A549 (cell line): ENCODE data around the gene CCDC142. TPM values are rescaled to one million over a fixed set of nuclear protein-coding genes. Genes with fewer than 3 reads are reported as not detected.

Experiments
- ATAC-seq, 2 experiments: fragments of 200-7000 bp in 1 of 2; fragments of >200 bp in 1 of 2; cut with Nextera tagmentation in 1 of 2; cut with Tn5 transposase in 1 of 2; 3 replicates each; pipeline versions ENCODE4 v1.8.0 to v1.9.1; 2018 to 2020; ENCODE audit warnings: mild to moderate bottlenecking in 1 of 2, moderate library complexity in 1 of 2
- CTCF ChIA-PET: fragments of 300-600 bp; sonication (Branson Sonifier 250); formaldehyde crosslinking; extraction: SDS; loops from one replicate; lab custom pipeline; 2021; ENCODE audit warnings: antibody characterized with exemption, inconsistent platforms; lab: Yijun Ruan, JAX
- POLR2A ChIA-PET: fragments of 350-600 bp; formaldehyde crosslinking; extraction: SDS; loops from one replicate; lab custom pipeline; 2021; ENCODE audit warnings: antibody characterized with exemption, inconsistent platforms; lab: Yijun Ruan, JAX
- DNase-seq, 2 experiments: peaks; one replicate each; pipeline versions ENCODE4 v3.0.0 to v3.0.0-alpha.2; 2011 to 2016; ENCODE audit warnings: low read depth in 1 of 2, low spot score in 1 of 2
- FAIRE-seq: peaks from 2 replicates; lab custom pipeline; 2011; peaks lifted over from hg19 to GRCh38; lab: Jason Lieb, UNC
- H3K27ac ChIP-seq, 2 experiments: fragments of >200 bp; sonication (Bioruptor Twin); formaldehyde crosslinking; 3 replicates each; pipeline ENCODE4 v1.5.1; 2016 to 2017
- H3K4me1 ChIP-seq: fragments of >200 bp; sonication (Bioruptor Twin); formaldehyde crosslinking; 3 replicates; pipeline ENCODE4 v1.6.1; 2016
- H3K4me2 ChIP-seq: fragments of >200 bp; sonication (Bioruptor Twin); formaldehyde crosslinking; 3 replicates; pipeline ENCODE4 v1.6.1; 2016
- H3K4me3 ChIP-seq: fragments of >200 bp; sonication (Bioruptor Twin); formaldehyde crosslinking; 3 replicates; pipeline ENCODE4 v1.5.1; 2016
- H3K9me3 ChIP-seq: fragments of >200 bp; sonication (Bioruptor Twin); formaldehyde crosslinking; 3 replicates; pipeline ENCODE4 v1.6.1; 2016
- CHD2 ChIP-seq: fragments of 150-350 bp; IDR thresholded peaks from 2 replicates; pipeline ENCODE4 v1.6.1; 2014; ENCODE audit warnings: low read length; ENCODE audit not compliant: partially characterized antibody
- EP300 ChIP-seq, 2 experiments: fragments of >200 bp; sonication (Bioruptor Twin); formaldehyde crosslinking; IDR thresholded peaks; 2 replicates in 1 of 2; 3 replicates in 1 of 2; pipeline ENCODE4 v1.6.1; 2016 to 2017
- ESRRA ChIP-seq: fragments of 150-350 bp; IDR thresholded peaks from 2 replicates; pipeline ENCODE4 v1.6.1; 2014; ENCODE audit warnings: mild to moderate bottlenecking, low read length, borderline replicate concordance
- FOXS1 ChIP-seq: fragments of 250-450 bp; sonication (Bioruptor Pico); IDR thresholded peaks from 2 replicates; pipeline ENCODE4 v1.5.0; 2020; ENCODE audit warnings: mild to moderate bottlenecking, moderate library complexity
- HDAC2 ChIP-seq: fragments of 200-600 bp; sonication (generic); IDR thresholded peaks from 2 replicates; pipeline ENCODE4 v1.6.1; 2016
- HOXA7 ChIP-seq: fragments of 250-450 bp; sonication (Bioruptor Pico); IDR thresholded peaks from 2 replicates; pipeline ENCODE4 v1.5.0; 2020; ENCODE audit warnings: mild to moderate bottlenecking, moderate library complexity
- HOXB5 ChIP-seq: fragments of 250-450 bp; sonication (Bioruptor Pico); IDR thresholded peaks from 2 replicates; pipeline ENCODE4 v1.5.0; 2020; ENCODE audit warnings: mild to moderate bottlenecking, moderate library complexity
- JUN ChIP-seq, 2 experiments: fragments of >200 bp; sonication (Bioruptor Twin); formaldehyde crosslinking; IDR thresholded peaks; 2 replicates in 1 of 2; 3 replicates in 1 of 2; pipeline ENCODE4 v1.6.1; 2016 to 2017
- MAZ ChIP-seq: fragments of 150-350 bp; IDR thresholded peaks from 2 replicates; pipeline ENCODE4 v1.6.1; 2014; ENCODE audit warnings: antibody characterized with exemption, low read depth, low read length, borderline replicate concordance
- NFE2L2 ChIP-seq: fragments of 150-350 bp; conservative IDR thresholded peaks from 2 replicates; pipeline ENCODE4 v1.6.1; 2014; ENCODE audit warnings: low read length
- NPAS2 ChIP-seq: fragments of 250-450 bp; sonication (Bioruptor Pico); IDR thresholded peaks from 2 replicates; pipeline ENCODE4 v1.8.0; 2022; ENCODE audit warnings: mild to moderate bottlenecking, moderate library complexity, borderline replicate concordance
- NR3C1 ChIP-seq: fragments of >200 bp; sonication (Bioruptor Twin); formaldehyde crosslinking; IDR thresholded peaks from 3 replicates; pipeline ENCODE4 v1.6.1; 2017
- PHF8 ChIP-seq: fragments of 200-600 bp; sonication (generic); IDR thresholded peaks from 2 replicates; pipeline ENCODE4 v1.6.1; 2016; ENCODE audit warnings: low read depth, mild to moderate bottlenecking, antibody characterized with exemption, moderate library complexity, borderline replicate concordance
- RFX5 ChIP-seq: fragments of 450-650 bp; IDR thresholded peaks from 2 replicates; pipeline ENCODE4 v1.7.1; 2014; ENCODE audit warnings: antibody characterized with exemption, mild to moderate bottlenecking, moderate library complexity
- RNF2 ChIP-seq: fragments of 200-600 bp; sonication (generic); IDR thresholded peaks from 2 replicates; pipeline ENCODE4 v1.6.1; 2016; ENCODE audit warnings: low read depth, mild to moderate bottlenecking, antibody characterized with exemption, moderate library complexity, borderline replicate concordance
- ZC3H11A ChIP-seq: fragments of 450-650 bp; IDR thresholded peaks from 2 replicates; pipeline ENCODE4 v1.6.1; 2014; ENCODE audit warnings: antibody characterized with exemption, mild to moderate bottlenecking
- ZFP36 ChIP-seq: fragments of 450-650 bp; IDR thresholded peaks from 2 replicates; pipeline ENCODE4 v1.6.1; 2014; ENCODE audit warnings: borderline replicate concordance; ENCODE audit not compliant: partially characterized antibody
- WGBS: methylation state at CpG from one replicate; pipeline ENCODE4 v1.1.6; 2017; ENCODE audit errors: missing lambda C conversion rate; 5-methylcytosine and 5-hydroxymethylcytosine counted together
- polyA plus RNA-seq, 4 experiments: library from polyadenylated mRNA; depleted of rRNA in 3 of 4; stranded (reverse); fragments of >200 nt; fragmentation: RNase III in 1 of 4; extraction: RNeasy Plus Mini Kit Qiagen cat#74134 plus additional on column Dnase treatment in 1 of 4; gene quantifications; 2 replicates in 3 of 4; 3 replicates in 1 of 4; pipeline ENCODE4 v1.2.3, GENCODE V29; 2011 to 2017
- TF ChIP-seq, protein P1 (sequence below): fragments of 150-350 bp; IDR thresholded peaks from 2 replicates; pipeline ENCODE4 v1.6.1; 2014; ENCODE audit warnings: low read depth, mild to moderate bottlenecking, low read length
- TF ChIP-seq, protein P2 (sequence below): IDR thresholded peaks from 2 replicates; pipeline ENCODE4 v1.6.1; 2012
- TF ChIP-seq, protein P3 (sequence below): fragments of 250-450 bp; sonication (Bioruptor Pico); IDR thresholded peaks from 2 replicates; pipeline ENCODE4 v1.5.0; 2021; ENCODE audit warnings: mild to moderate bottlenecking, moderate library complexity, borderline replicate concordance
- TF ChIP-seq, protein P4 (sequence below): fragments of >200 bp; sonication (Bioruptor Twin); formaldehyde crosslinking; IDR thresholded peaks from 2 replicates; pipeline ENCODE4 v1.6.1; 2016
- TF ChIP-seq, protein P5 (sequence below): IDR thresholded peaks from 2 replicates; pipeline ENCODE4 v1.6.1; 2012
- TF ChIP-seq, protein P6 (sequence below): fragments of 450-650 bp; IDR thresholded peaks from 2 replicates; pipeline ENCODE4 v1.6.1; 2014; ENCODE audit warnings: antibody characterized with exemption

Gene CCDC142
- polyA plus RNA-seq, 2 of the 4 experiments (the other 2 are of a cell fraction): 6.8 to 12.8 TPM

DNA sequence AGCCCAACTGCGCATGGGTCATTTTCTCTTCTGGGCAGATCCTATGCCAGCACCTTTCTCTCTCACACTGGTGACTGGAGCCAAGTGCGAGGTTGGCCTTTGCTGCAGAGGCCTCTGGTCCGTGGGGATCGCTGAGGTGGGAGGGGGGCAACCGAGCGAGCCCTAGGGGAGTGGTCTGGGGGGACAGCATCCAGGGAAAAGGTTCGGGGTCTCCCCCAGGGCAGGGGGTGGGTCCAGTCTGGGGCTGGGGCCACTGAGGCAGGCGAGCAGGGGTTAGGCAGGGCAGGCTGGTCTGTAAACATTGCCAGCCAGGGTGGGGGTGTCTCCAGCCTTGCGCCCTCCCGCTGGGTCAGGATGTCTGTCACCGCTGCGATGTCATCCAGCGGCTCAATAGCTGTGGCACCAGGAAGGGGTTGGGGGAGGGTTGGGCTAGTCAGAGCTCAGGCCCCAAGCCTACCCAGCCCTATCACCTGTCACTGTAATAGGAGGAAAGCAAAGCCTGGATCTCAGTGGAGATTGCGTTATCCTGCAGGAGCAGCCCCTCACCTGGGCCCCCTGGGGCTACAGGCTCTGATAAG lies 56.5 kb downstream of the CCDC142 start:
- FAIRE-seq (no peak), DNase-seq (no peak), ATAC-seq (no peak)
- H3K4me3 ChIP-seq: no peak overlapping the region
- ChIA-PET CTCF (no interaction called here), POLR2A (interaction anchor here (1.3 kb wide), 1 partner anchor 14 kb away, joined by 4 read pairs; no protein-coding TSS in a partner anchor)
- H3K9me3 ChIP-seq: no peaks in the 10 kb centered on the region
- TF ChIP-seq, protein P1, sequence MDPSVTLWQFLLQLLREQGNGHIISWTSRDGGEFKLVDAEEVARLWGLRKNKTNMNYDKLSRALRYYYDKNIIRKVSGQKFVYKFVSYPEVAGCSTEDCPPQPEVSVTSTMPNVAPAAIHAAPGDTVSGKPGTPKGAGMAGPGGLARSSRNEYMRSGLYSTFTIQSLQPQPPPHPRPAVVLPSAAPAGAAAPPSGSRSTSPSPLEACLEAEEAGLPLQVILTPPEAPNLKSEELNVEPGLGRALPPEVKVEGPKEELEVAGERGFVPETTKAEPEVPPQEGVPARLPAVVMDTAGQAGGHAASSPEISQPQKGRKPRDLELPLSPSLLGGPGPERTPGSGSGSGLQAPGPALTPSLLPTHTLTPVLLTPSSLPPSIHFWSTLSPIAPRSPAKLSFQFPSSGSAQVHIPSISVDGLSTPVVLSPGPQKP: no peak
- TF ChIP-seq NR3C1 (no peak), HOXB5 (CRISPR knock-in tag) (no peak), HDAC2 (no peak), FOXS1 (no peak), RFX5 (no peak), EP300 (IDR thresholded peaks at IDR 0.05) (no peak), JUN (IDR thresholded peaks at IDR 0.05) (no peak), NPAS2 (CRISPR knock-in tag) (no peak), HOXA7 (CRISPR knock-in tag) (no peak), MAZ (no peak), ESRRA (no peak), NFE2L2 (no peak)
- TF ChIP-seq, protein P2, sequence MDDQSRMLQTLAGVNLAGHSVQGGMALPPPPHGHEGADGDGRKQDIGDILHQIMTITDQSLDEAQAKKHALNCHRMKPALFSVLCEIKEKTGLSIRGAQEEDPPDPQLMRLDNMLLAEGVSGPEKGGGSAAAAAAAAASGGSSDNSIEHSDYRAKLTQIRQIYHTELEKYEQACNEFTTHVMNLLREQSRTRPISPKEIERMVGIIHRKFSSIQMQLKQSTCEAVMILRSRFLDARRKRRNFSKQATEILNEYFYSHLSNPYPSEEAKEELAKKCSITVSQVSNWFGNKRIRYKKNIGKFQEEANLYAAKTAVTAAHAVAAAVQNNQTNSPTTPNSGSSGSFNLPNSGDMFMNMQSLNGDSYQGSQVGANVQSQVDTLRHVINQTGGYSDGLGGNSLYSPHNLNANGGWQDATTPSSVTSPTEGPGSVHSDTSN: no peak
- TF ChIP-seq, protein P3, sequence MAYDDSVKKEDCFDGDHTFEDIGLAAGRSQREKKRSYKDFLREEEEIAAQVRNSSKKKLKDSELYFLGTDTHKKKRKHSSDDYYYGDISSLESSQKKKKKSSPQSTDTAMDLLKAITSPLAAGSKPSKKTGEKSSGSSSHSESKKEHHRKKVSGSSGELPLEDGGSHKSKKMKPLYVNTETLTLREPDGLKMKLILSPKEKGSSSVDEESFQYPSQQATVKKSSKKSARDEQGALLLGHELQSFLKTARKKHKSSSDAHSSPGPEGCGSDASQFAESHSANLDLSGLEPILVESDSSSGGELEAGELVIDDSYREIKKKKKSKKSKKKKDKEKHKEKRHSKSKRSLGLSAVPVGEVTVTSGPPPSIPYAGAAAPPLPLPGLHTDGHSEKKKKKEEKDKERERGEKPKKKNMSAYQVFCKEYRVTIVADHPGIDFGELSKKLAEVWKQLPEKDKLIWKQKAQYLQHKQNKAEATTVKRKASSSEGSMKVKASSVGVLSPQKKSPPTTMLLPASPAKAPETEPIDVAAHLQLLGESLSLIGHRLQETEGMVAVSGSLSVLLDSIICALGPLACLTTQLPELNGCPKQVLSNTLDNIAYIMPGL (CRISPR knock-in tag): no peak
- TF ChIP-seq, protein P4, sequence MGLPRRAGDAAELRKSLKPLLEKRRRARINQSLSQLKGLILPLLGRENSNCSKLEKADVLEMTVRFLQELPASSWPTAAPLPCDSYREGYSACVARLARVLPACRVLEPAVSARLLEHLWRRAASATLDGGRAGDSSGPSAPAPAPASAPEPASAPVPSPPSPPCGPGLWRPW: no peak
- TF ChIP-seq, protein P5, sequence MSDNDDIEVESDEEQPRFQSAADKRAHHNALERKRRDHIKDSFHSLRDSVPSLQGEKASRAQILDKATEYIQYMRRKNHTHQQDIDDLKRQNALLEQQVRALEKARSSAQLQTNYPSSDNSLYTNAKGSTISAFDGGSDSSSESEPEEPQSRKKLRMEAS: no peak
- H3K4me1 ChIP-seq: peaks cover 8% of the 10 kb centered on the region; the same call in 1 of the 3 replicates
- no peak overlapping the region for H3K27ac ChIP-seq
- no peak overlapping the region for H3K4me2 ChIP-seq
- 88% methylated on average over 11 of the region's 14 CpGs for WGBS

DNA sequence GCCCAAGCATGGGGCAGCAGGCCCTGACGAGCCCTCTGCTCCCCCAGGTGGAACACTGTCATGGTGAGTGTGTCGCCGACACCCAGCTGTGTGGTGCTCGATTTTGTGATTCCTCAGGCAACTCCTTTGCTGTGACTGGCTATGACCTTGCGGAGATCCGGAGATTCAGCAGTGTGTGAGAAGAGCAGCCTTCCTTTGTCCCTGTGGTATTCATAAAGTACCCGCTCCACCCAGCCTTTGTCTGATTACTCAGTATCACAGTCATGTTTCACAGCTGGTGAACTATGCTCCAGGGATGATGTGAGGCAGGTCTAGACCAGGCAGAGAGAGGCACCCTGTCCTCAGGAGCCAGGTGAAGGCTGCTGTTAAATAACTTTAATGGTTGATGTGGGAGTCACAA lies 57.3 kb downstream of the CCDC142 start:
- no peak for ATAC-seq
- Histone ChIP-seq H3K27ac (no peak overlapping the region), H3K4me3 (no peak overlapping the region)
- no peak for FAIRE-seq
- POLR2A ChIA-PET: no interaction called here
- WGBS: 78% methylated on average over 6 of the region's 7 CpGs
- DNase-seq: no peak
- TF ChIP-seq EP300 (IDR thresholded peaks at IDR 0.05) (no peak), CHD2 (no peak), PHF8 (no peak), ZFP36 (no peak), FOXS1 (no peak), ZC3H11A (no peak), RNF2 (no peak)
- TF ChIP-seq, protein P6, sequence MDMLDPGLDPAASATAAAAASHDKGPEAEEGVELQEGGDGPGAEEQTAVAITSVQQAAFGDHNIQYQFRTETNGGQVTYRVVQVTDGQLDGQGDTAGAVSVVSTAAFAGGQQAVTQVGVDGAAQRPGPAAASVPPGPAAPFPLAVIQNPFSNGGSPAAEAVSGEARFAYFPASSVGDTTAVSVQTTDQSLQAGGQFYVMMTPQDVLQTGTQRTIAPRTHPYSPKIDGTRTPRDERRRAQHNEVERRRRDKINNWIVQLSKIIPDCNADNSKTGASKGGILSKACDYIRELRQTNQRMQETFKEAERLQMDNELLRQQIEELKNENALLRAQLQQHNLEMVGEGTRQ: no peak
- TF ChIP-seq, protein P2: no peak
- TF ChIP-seq, all 56 proteins: peak for 0
- CTCF ChIA-PET: interaction anchor here (1.6 to 2.1 kb wide), 2 partner anchors 15 to 33 kb away, joined by 6 read pairs; no protein-coding TSS in a partner anchor
- Histone ChIP-seq H3K4me2 (no peak overlapping the region), H3K4me1 (peaks cover 11% of the 10 kb centered on the region; the same call in 1 of the 3 replicates), H3K9me3 (no peaks in the 10 kb centered on the region)
